ENCODE results near the gene AGBL1.

AGBL1 gene

DNA sequence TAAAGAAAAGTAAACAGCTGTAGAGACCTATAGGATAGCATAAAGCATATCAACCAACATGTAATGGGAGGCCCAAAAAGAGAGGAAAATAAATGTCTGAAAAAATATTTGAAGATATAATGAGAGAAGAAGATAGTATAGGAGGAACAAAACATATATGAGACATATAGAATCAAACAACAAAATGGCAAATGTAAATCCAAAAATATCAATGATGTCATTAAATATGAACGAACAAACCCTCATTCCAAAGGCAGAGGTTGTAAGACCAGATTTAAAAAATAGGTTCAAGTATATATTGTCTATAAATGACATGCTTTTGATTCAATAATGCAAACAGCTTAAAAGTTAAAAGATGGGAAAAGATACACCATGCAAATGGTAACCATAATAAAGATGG lies 470.4 kb downstream of the AGBL1 start:
- no peak for DNase-seq (ENCODE audit: low read depth in 1 of 2, low spot score in 1 of 2)
- TF ChIP-seq POLR2AphosphoS5 (IDR thresholded peaks at IDR 0.05; ENCODE audit: low read depth) (no peak), SPI1 (IDR thresholded peaks at IDR 0.05; ENCODE audit: borderline replicate concordance, low read depth) (no peak), GABPA (IDR thresholded peaks at IDR 0.05; ENCODE audit: low read depth) (no peak)
- TF ChIP-seq, protein P1, sequence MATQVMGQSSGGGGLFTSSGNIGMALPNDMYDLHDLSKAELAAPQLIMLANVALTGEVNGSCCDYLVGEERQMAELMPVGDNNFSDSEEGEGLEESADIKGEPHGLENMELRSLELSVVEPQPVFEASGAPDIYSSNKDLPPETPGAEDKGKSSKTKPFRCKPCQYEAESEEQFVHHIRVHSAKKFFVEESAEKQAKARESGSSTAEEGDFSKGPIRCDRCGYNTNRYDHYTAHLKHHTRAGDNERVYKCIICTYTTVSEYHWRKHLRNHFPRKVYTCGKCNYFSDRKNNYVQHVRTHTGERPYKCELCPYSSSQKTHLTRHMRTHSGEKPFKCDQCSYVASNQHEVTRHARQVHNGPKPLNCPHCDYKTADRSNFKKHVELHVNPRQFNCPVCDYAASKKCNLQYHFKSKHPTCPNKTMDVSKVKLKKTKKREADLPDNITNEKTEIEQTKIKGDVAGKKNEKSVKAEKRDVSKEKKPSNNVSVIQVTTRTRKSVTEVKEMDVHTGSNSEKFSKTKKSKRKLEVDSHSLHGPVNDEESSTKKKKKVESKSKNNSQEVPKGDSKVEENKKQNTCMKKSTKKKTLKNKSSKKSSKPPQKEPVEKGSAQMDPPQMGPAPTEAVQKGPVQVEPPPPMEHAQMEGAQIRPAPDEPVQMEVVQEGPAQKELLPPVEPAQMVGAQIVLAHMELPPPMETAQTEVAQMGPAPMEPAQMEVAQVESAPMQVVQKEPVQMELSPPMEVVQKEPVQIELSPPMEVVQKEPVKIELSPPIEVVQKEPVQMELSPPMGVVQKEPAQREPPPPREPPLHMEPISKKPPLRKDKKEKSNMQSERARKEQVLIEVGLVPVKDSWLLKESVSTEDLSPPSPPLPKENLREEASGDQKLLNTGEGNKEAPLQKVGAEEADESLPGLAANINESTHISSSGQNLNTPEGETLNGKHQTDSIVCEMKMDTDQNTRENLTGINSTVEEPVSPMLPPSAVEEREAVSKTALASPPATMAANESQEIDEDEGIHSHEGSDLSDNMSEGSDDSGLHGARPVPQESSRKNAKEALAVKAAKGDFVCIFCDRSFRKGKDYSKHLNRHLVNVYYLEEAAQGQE (IDR thresholded peaks at IDR 0.05; ENCODE audit: insufficient replicate concordance, low read depth): no peak
- TF ChIP-seq, protein P2, sequence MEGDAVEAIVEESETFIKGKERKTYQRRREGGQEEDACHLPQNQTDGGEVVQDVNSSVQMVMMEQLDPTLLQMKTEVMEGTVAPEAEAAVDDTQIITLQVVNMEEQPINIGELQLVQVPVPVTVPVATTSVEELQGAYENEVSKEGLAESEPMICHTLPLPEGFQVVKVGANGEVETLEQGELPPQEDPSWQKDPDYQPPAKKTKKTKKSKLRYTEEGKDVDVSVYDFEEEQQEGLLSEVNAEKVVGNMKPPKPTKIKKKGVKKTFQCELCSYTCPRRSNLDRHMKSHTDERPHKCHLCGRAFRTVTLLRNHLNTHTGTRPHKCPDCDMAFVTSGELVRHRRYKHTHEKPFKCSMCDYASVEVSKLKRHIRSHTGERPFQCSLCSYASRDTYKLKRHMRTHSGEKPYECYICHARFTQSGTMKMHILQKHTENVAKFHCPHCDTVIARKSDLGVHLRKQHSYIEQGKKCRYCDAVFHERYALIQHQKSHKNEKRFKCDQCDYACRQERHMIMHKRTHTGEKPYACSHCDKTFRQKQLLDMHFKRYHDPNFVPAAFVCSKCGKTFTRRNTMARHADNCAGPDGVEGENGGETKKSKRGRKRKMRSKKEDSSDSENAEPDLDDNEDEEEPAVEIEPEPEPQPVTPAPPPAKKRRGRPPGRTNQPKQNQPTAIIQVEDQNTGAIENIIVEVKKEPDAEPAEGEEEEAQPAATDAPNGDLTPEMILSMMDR (IDR thresholded peaks at IDR 0.05; ENCODE audit: insufficient read depth, low read length): no peak
- H3K27me3 ChIP-seq (ENCODE audit: insufficient read depth, poor library complexity, severe bottlenecking): no peaks in the 10 kb centered on the region
- H3K27ac ChIP-seq (replicated peaks): no peak overlapping the region
- H3K4me3 ChIP-seq (replicated peaks; ENCODE audit: insufficient read depth, low read length): no peak overlapping the region

DNA sequence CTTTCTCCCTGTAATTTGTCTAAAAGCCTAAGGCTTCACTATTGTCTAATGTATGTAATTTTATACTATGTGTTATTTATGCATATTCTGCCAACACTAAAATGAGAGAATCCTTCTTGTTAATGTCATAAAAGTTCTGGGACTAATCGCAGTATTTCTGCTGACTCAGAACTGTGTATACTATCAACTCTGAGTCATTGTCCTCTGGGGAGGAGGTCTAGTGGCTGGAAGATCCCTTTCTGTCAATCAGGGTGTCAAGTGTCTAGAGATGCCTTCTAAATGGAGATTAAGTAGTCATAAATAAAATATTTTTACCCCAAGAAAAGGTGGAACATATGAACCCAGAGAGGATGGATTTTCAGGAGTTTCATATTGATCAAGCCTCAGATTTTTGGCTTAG lies 473.4 kb downstream of the AGBL1 start:
- DNase-seq (ENCODE audit: low read depth in 1 of 2, low spot score in 1 of 2): no peak
- no peaks in the 10 kb centered on the region for H3K27me3 ChIP-seq (ENCODE audit: insufficient read depth, poor library complexity, severe bottlenecking)
- no peak overlapping the region for H3K4me3 ChIP-seq (replicated peaks; ENCODE audit: insufficient read depth, low read length)
- TF ChIP-seq SPI1 (IDR thresholded peaks at IDR 0.05; ENCODE audit: borderline replicate concordance, low read depth) (no peak), GABPA (IDR thresholded peaks at IDR 0.05; ENCODE audit: low read depth) (no peak), POLR2AphosphoS5 (IDR thresholded peaks at IDR 0.05; ENCODE audit: low read depth) (no peak)
- TF ChIP-seq, protein P2 (IDR thresholded peaks at IDR 0.05; ENCODE audit: insufficient read depth, low read length): no peak
- TF ChIP-seq, protein P1 (IDR thresholded peaks at IDR 0.05; ENCODE audit: insufficient replicate concordance, low read depth): no peak
- H3K27ac ChIP-seq (replicated peaks): no peak overlapping the region

DNA sequence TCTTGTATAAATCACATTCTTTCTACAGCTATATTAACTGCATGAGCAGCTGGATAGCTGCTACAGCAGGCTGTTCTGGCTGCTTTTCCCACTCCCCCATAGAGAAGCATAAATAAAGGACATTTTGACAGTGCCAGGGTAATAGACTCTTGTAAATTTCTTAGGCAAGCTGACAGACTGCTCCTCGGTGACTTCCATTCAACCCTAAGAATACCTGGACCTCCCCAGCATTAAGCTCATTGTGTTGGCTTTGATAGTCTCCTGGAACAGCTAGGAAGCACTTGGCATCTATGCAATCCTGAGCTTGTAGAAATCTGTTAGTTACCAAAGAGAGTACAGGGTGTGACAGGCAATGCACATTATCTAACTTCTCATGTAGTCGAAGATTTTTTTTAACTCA lies 475.4 kb downstream of the AGBL1 start:
- TF ChIP-seq, protein P1 (IDR thresholded peaks at IDR 0.05; ENCODE audit: insufficient replicate concordance, low read depth): no peak
- no peak for TF ChIP-seq POLR2AphosphoS5 (IDR thresholded peaks at IDR 0.05; ENCODE audit: low read depth)
- no peak for TF ChIP-seq SPI1 (IDR thresholded peaks at IDR 0.05; ENCODE audit: borderline replicate concordance, low read depth)
- TF ChIP-seq, protein P2 (IDR thresholded peaks at IDR 0.05; ENCODE audit: insufficient read depth, low read length): no peak
- no peak for TF ChIP-seq GABPA (IDR thresholded peaks at IDR 0.05; ENCODE audit: low read depth)
- no peak overlapping the region for H3K4me3 ChIP-seq (replicated peaks; ENCODE audit: insufficient read depth, low read length)
- H3K27me3 ChIP-seq (ENCODE audit: insufficient read depth, poor library complexity, severe bottlenecking): no peaks in the 10 kb centered on the region
- DNase-seq (ENCODE audit: low read depth in 1 of 2, low spot score in 1 of 2): no peak
- no peak overlapping the region for H3K27ac ChIP-seq (replicated peaks)

Data from HL-60 (cell line).